Endothelial cell of umbilical vein (primary cell): Measurements from ENCODE around the gene SOX11. TPM values are rescaled to one million over a fixed set of nuclear protein-coding genes. Genes with fewer than 3 reads are reported as not detected.

Experiments
- BruUV-seq: library from RNA; stranded (reverse); fragments of 400-500 nt; replicated peaks from 2 replicates; lab custom pipeline; 2021; lab: Mats Ljungman, UMichigan
- CTCF ChIA-PET: fragments of 300-600, 350-600 bp; sonication (Branson Sonifier 250); formaldehyde crosslinking; loops from one replicate; lab custom pipeline; 2021; ENCODE audit warnings: antibody characterized with exemption, inconsistent platforms; lab: Charles Lee
- POLR2A ChIA-PET: fragments of 300-600, 350-600 bp; sonication (Branson Sonifier 250); formaldehyde crosslinking; loops from one replicate; lab custom pipeline; 2021; ENCODE audit warnings: antibody characterized with exemption, inconsistent platforms; lab: Charles Lee
- DNase-seq: peaks from one replicate; pipeline ENCODE4 v3.0.0-alpha.2; 2011; ENCODE audit warnings: low read depth, low spot score
- FAIRE-seq: peaks from 2 replicates; lab custom pipeline; 2011; peaks lifted over from hg19 to GRCh38; lab: Jason Lieb, UNC
- H2AFZ ChIP-seq: 2 replicates; pipeline ENCODE4 v1.6.0; 2012; ENCODE audit warnings: low read depth, low read length, control low read depth, inconsistent platforms
- H3K27ac ChIP-seq: 2 replicates; pipeline ENCODE4 v1.5.1; 2011; ENCODE audit warnings: low read depth, mild to moderate bottlenecking, control low read depth, low read length, moderate library complexity; ENCODE audit not compliant: insufficient read depth
- H3K27me3 ChIP-seq, 2 experiments: 2 replicates each; pipeline versions ENCODE4 v1.6.0 to v1.6.1; 2011; ENCODE audit warnings: low read length in 2 of 2, mixed read lengths in 1 of 2; ENCODE audit not compliant: control insufficient read depth in 2 of 2, insufficient read depth in 2 of 2
- H3K36me3 ChIP-seq, 2 experiments: 2 replicates in 1 of 2; 3 replicates in 1 of 2; pipeline ENCODE4 v1.5.1; 2011; ENCODE audit warnings: low read length in 2 of 2, mild to moderate bottlenecking in 1 of 2, moderate library complexity in 1 of 2; ENCODE audit not compliant: control insufficient read depth in 2 of 2, insufficient read depth in 2 of 2; ENCODE audit errors: extremely low read depth in 1 of 2
- H3K4me1 ChIP-seq: 3 replicates; pipeline ENCODE4 v1.5.1; 2011; ENCODE audit warnings: mild to moderate bottlenecking, low read length; ENCODE audit not compliant: control insufficient read depth, insufficient read depth; ENCODE audit errors: extremely low read depth
- H3K4me2 ChIP-seq: 2 replicates; pipeline ENCODE4 v1.6.1; 2011; ENCODE audit warnings: low read length, control low read depth, mixed read lengths; ENCODE audit not compliant: insufficient read depth
- H3K4me3 ChIP-seq, 3 experiments: fragments of 200-600 bp in 1 of 3; sonication (generic), shearing (Covaris generic) in 1 of 3; replicated peaks in 1 of 3; 2 replicates each; pipeline ENCODE4 v1.5.1; 2011 to 2016; ENCODE audit warnings: control low read depth in 3 of 3, low read length in 3 of 3, mild to moderate bottlenecking in 2 of 3, inconsistent platforms in 1 of 3, low read depth in 1 of 3, moderate library complexity in 1 of 3; ENCODE audit not compliant: insufficient read depth in 1 of 3
- H3K79me2 ChIP-seq: 2 replicates; pipeline ENCODE4 v1.6.0; 2012; ENCODE audit warnings: low read length, inconsistent platforms; ENCODE audit not compliant: control insufficient read depth, insufficient read depth
- H3K9ac ChIP-seq: replicated peaks from 2 replicates; pipeline ENCODE3; 2011; ENCODE audit warnings: low read length, control low read depth; ENCODE audit not compliant: insufficient read depth; ENCODE audit errors: extremely low read depth
- H3K9me1 ChIP-seq: replicated peaks from 3 replicates; pipeline ENCODE4 v1.6.0; 2011; ENCODE audit warnings: mild to moderate bottlenecking, low read length; ENCODE audit not compliant: control insufficient read depth, insufficient read depth; ENCODE audit errors: extremely low read depth
- H3K9me3 ChIP-seq: replicated peaks from 2 replicates; pipeline ENCODE4 v1.5.1; 2012; ENCODE audit warnings: low read length, inconsistent platforms; ENCODE audit not compliant: control insufficient read depth, insufficient read depth
- H4K20me1 ChIP-seq: replicated peaks from 2 replicates; pipeline ENCODE3; 2011; ENCODE audit warnings: mild to moderate bottlenecking, low read length; ENCODE audit not compliant: control insufficient read depth, insufficient read depth; ENCODE audit errors: extremely low read depth
- EZH2 ChIP-seq: IDR thresholded peaks from 2 replicates; pipeline ENCODE4 v1.6.1; 2012; ENCODE audit warnings: borderline replicate concordance, low read depth, mild to moderate bottlenecking, moderate library complexity, low read length, inconsistent platforms; ENCODE audit not compliant: severe bottlenecking
- FOS ChIP-seq: IDR thresholded peaks from 2 replicates; pipeline ENCODE4 v1.6.1; 2011; ENCODE audit warnings: mild to moderate bottlenecking, low read length, moderate library complexity, borderline replicate concordance; ENCODE audit not compliant: insufficient read depth
- GATA2 ChIP-seq: IDR thresholded peaks from 2 replicates; pipeline ENCODE4 v1.7.0; 2011; ENCODE audit warnings: low read depth, mild to moderate bottlenecking, moderate library complexity, mixed read lengths, low read length; ENCODE audit not compliant: insufficient read length, insufficient read depth
- JUN ChIP-seq: IDR thresholded peaks from 2 replicates; pipeline ENCODE4 v1.6.1; 2011; ENCODE audit warnings: borderline replicate concordance, low read depth; ENCODE audit not compliant: insufficient read length, insufficient read depth
- MAX ChIP-seq: IDR thresholded peaks from 2 replicates; pipeline ENCODE4 v1.6.1; 2011; ENCODE audit not compliant: insufficient read depth, insufficient read length
- MYC ChIP-seq: IDR thresholded peaks from one replicate; pipeline ENCODE4 v1.6.1; 2011; ENCODE audit warnings: mild to moderate bottlenecking, low read depth, low read length
- POLR2A ChIP-seq: IDR thresholded peaks from 2 replicates; pipeline ENCODE4 v1.6.1; 2012; ENCODE audit warnings: low read depth, mild to moderate bottlenecking, control low read depth, low read length
- POLR2AphosphoS5 ChIP-seq: IDR thresholded peaks from 2 replicates; pipeline ENCODE4 v1.6.1; 2012; ENCODE audit warnings: low read depth, mild to moderate bottlenecking, control low read depth, low read length, moderate library complexity; ENCODE audit not compliant: insufficient read depth
- dilution Hi-C: fragments of 300-500 bp; cut with MboI; formaldehyde crosslinking; loops from one replicate; pipeline ENCODE4 v1.15.0; 2019; ENCODE audit warnings: low sequenced_read_pairs; ENCODE audit not compliant: extremely low pct_ligation_motif_present
- intact Hi-C: fragments of 100-400 bp; cut with micrococcal nuclease; formaldehyde crosslinking; loops from one replicate; pipeline ENCODE4 v1.10.0; 2022
- polyA plus RNA-seq, 4 experiments: library from polyadenylated mRNA; depleted of rRNA in 3 of 4; stranded (reverse) in 3 of 4; unstranded in 1 of 4; fragments of >200 nt; gene quantifications; 2 replicates each; pipeline versions ENCODE4 v1.2.1 to v1.2.3, GENCODE V29; 2011 to 2012; ENCODE audit warnings: missing spikeins in 1 of 4
- total RNA-seq: library from RNA; stranded (reverse); gene quantifications from 2 replicates; pipeline ENCODE4 v1.2.3, GENCODE V29; 2021
- TF ChIP-seq, protein P1 (sequence below), 2 donors: IDR thresholded peaks; 1 replicate in 1 of 2; 2 replicates in 1 of 2; pipeline ENCODE4 v1.5.1; 2011; ENCODE audit warnings: low read length in 2 of 2, mild to moderate bottlenecking in 2 of 2, moderate library complexity in 2 of 2, control low read depth in 1 of 2, inconsistent platforms in 1 of 2, low read depth in 1 of 2; ENCODE audit not compliant: insufficient read depth in 1 of 2; ENCODE audit errors: extremely low read depth in 1 of 2

SOX11 gene
- total and polyA plus RNA-seq, 2 donors (not counting 3 experiments of a cell fraction or from before 2014, with no cell fraction given), result not detected

DNA sequence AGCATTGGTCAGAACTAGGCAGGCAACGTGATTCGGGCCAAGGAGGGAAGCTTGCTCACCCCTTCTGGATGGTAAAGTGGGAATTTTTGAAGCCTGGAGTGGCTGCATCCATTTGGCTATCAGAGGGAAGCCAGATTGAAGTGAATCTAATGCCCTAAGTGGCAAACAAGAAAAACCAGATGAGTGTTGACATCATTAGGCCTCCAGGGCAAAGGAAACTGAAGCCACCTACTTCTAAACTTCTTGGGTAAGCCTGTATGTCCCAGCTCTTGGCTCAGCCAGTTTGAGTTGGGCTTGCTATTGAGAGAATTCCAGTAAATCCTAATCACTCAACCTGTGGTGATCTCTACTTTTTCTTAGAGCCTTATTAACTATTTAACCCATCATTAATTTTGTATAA, 20.9 kb downstream of the SOX11 start:
- H3K36me3 ChIP-seq, result no peaks in the 10 kb centered on the region
- H4K20me1 ChIP-seq, result no peaks in the 10 kb centered on the region
- ChIA-PET POLR2A (no interaction called here), CTCF (no interaction called here)
- no peak for DNase-seq
- dilution Hi-C loops (no loop called here), intact Hi-C loops (no loop called here)
- BruUV-seq, result no TSS peak
- no peak for FAIRE-seq
- no peaks in the 10 kb centered on the region for H3K27me3 ChIP-seq
- no peaks in the 10 kb centered on the region for H3K9me1 ChIP-seq
- TF ChIP-seq POLR2A (no peak), FOS (no peak), MYC (no peak), MAX (no peak), JUN (no peak), GATA2 (no peak), EZH2 (no peak), POLR2AphosphoS5 (no peak)
- TF ChIP-seq, protein P1, sequence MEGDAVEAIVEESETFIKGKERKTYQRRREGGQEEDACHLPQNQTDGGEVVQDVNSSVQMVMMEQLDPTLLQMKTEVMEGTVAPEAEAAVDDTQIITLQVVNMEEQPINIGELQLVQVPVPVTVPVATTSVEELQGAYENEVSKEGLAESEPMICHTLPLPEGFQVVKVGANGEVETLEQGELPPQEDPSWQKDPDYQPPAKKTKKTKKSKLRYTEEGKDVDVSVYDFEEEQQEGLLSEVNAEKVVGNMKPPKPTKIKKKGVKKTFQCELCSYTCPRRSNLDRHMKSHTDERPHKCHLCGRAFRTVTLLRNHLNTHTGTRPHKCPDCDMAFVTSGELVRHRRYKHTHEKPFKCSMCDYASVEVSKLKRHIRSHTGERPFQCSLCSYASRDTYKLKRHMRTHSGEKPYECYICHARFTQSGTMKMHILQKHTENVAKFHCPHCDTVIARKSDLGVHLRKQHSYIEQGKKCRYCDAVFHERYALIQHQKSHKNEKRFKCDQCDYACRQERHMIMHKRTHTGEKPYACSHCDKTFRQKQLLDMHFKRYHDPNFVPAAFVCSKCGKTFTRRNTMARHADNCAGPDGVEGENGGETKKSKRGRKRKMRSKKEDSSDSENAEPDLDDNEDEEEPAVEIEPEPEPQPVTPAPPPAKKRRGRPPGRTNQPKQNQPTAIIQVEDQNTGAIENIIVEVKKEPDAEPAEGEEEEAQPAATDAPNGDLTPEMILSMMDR (IDR thresholded peaks at IDR 0.05; ENCODE audit: extremely low read depth in 1 of 2, insufficient read depth in 1 of 2, low read depth in 1 of 2, low read length in 2 of 2), result no peak
- H3K9ac ChIP-seq, result no peak overlapping the region
- no peak overlapping the region for H2AFZ ChIP-seq
- H3K9me3 ChIP-seq, result peaks cover 4% of the 10 kb centered on the region
- no peak overlapping the region for H3K4me3 ChIP-seq
- H3K27ac ChIP-seq, result no peak overlapping the region
- no peaks in the 10 kb centered on the region for H3K4me1 ChIP-seq
- H3K79me2 ChIP-seq, result no peaks in the 10 kb centered on the region
- no peak overlapping the region for H3K4me2 ChIP-seq
